WTC11 (cell line): ENCODE measurements around the gene FTCD. TPM values are rescaled to one million over a fixed set of nuclear protein-coding genes. Genes with fewer than 3 reads are reported as not detected.

ENCODE experiments used
- ATAC-seq: fragments of 200-7000 bp; cut with Tn5 transposase; 2 replicates; pipeline ENCODE4 v1.10.0; 2021; ENCODE audit warnings: mild to moderate bottlenecking, moderate library complexity
- CTCF ChIA-PET: fragments of 300-600 bp; sonication (Branson Sonifier 250); formaldehyde crosslinking; loops from one replicate; lab custom pipeline; 2021; ENCODE audit warnings: antibody characterized with exemption; lab: Charles Lee
- POLR2A ChIA-PET: fragments of 350-600 bp; sonication (Branson Sonifier 250); formaldehyde crosslinking; loops from one replicate; lab custom pipeline; 2021; ENCODE audit warnings: antibody characterized with exemption; lab: Charles Lee
- DNase-seq: peaks from one replicate; pipeline ENCODE4 v3.0.0; 2021; ENCODE audit warnings: low spot score
- H3K27ac Mint-ChIP-seq: 2 replicates; pipeline ENCODE4 v1.8.0; 2021; ENCODE audit warnings: mixed read lengths
- H3K27me3 Mint-ChIP-seq: 2 replicates; pipeline ENCODE4 v1.8.0; 2021; ENCODE audit warnings: low read depth, mild to moderate bottlenecking, moderate library complexity, mixed read lengths
- H3K36me3 Mint-ChIP-seq: 2 replicates; pipeline ENCODE4 v1.8.0; 2021; ENCODE audit warnings: mixed read lengths
- H3K4me1 Mint-ChIP-seq: 2 replicates; pipeline ENCODE4 v1.8.0; 2022; ENCODE audit warnings: mixed read lengths
- H3K4me3 Mint-ChIP-seq: 2 replicates; pipeline ENCODE4 v1.8.0; 2021; ENCODE audit warnings: mild to moderate bottlenecking, moderate library complexity, mixed read lengths
- H3K9me3 Mint-ChIP-seq: 2 replicates; pipeline ENCODE4 v1.8.0; 2021; ENCODE audit warnings: mixed read lengths
- AFF4 ChIP-seq: sonication (generic); formaldehyde crosslinking; IDR thresholded peaks from 2 replicates; pipeline ENCODE4 v1.8.1; 2023; ENCODE audit warnings: mild to moderate bottlenecking, missing genetic modification reagents, borderline replicate concordance
- E2F1 ChIP-seq: sonication (generic); formaldehyde crosslinking; IDR thresholded peaks from 2 replicates; pipeline ENCODE4 v1.8.0; 2022; ENCODE audit warnings: mild to moderate bottlenecking, missing genetic modification reagents
- ERG ChIP-seq: fragments of 250-450 bp; sonication (Bioruptor Pico); IDR thresholded peaks from 2 replicates; pipeline ENCODE4 v1.8.0; 2021; ENCODE audit warnings: mild to moderate bottlenecking
- ETV6 ChIP-seq: sonication (generic); formaldehyde crosslinking; IDR thresholded peaks from 2 replicates; pipeline ENCODE4 v1.8.1; 2022; ENCODE audit warnings: mild to moderate bottlenecking, missing genetic modification reagents
- FOXK1 ChIP-seq: sonication (generic); formaldehyde crosslinking; IDR thresholded peaks from 2 replicates; pipeline ENCODE4 v1.8.0; 2022; ENCODE audit warnings: mild to moderate bottlenecking, moderate library complexity, missing genetic modification reagents
- FOXP1 ChIP-seq: sonication (generic); formaldehyde crosslinking; IDR thresholded peaks from 2 replicates; pipeline ENCODE4 v1.8.0; 2022; ENCODE audit warnings: missing genetic modification reagents, mild to moderate bottlenecking, moderate library complexity, borderline replicate concordance
- MAX ChIP-seq: sonication (generic); formaldehyde crosslinking; IDR thresholded peaks from 2 replicates; pipeline ENCODE4 v1.8.0; 2022; ENCODE audit warnings: mild to moderate bottlenecking, missing genetic modification reagents
- OVOL2 ChIP-seq: fragments of 250-450 bp; sonication (Bioruptor Pico); IDR thresholded peaks from 2 replicates; pipeline ENCODE4 v1.9.0; 2021; ENCODE audit warnings: mild to moderate bottlenecking, borderline replicate concordance
- SP1 ChIP-seq: sonication (generic); formaldehyde crosslinking; conservative IDR thresholded peaks from 2 replicates; pipeline ENCODE4 v1.8.1; 2022; ENCODE audit warnings: missing genetic modification reagents
- TEAD1 ChIP-seq: sonication (generic); formaldehyde crosslinking; IDR thresholded peaks from 2 replicates; pipeline ENCODE4 v1.8.0; 2022; ENCODE audit warnings: mild to moderate bottlenecking, missing genetic modification reagents
- USF1 ChIP-seq: sonication (generic); formaldehyde crosslinking; IDR thresholded peaks from 2 replicates; pipeline ENCODE4 v1.8.0; 2022; ENCODE audit warnings: mild to moderate bottlenecking, missing genetic modification reagents
- ZBTB43 ChIP-seq: sonication (generic); formaldehyde crosslinking; IDR thresholded peaks from 2 replicates; pipeline ENCODE4 v1.8.1; 2023; ENCODE audit warnings: mild to moderate bottlenecking, missing genetic modification reagents
- ZNF281 ChIP-seq: sonication (generic); formaldehyde crosslinking; IDR thresholded peaks from 2 replicates; pipeline ENCODE4 v1.8.0; 2023; ENCODE audit warnings: mild to moderate bottlenecking, missing genetic modification reagents
- ZNF416 ChIP-seq: fragments of 250-450 bp; sonication (Bioruptor Pico); IDR thresholded peaks from 2 replicates; pipeline ENCODE4 v1.9.0; 2021; ENCODE audit warnings: mild to moderate bottlenecking, inconsistent platforms
- ZNF512 ChIP-seq: sonication (generic); formaldehyde crosslinking; IDR thresholded peaks from 2 replicates; pipeline ENCODE4 v1.8.1; 2022; ENCODE audit warnings: missing genetic modification reagents, borderline replicate concordance
- ZNF671 ChIP-seq: fragments of 250-450 bp; sonication (Bioruptor Pico); IDR thresholded peaks from 2 replicates; pipeline ENCODE4 v1.8.0; 2021; ENCODE audit warnings: mild to moderate bottlenecking
- total RNA-seq: library from RNA; stranded (reverse); gene quantifications from 3 replicates; pipeline ENCODE4 v1.2.3, GENCODE V29; 2021

FTCD gene
- total RNA-seq, 1 experiment from 2014 or later, result 6.1 TPM

GRCh38 chr21:46136739-46137349 lies 18.5 kb downstream of the FTCD start:
- ATAC-seq (no peak), DNase-seq (no peak)
- CTCF ChIA-PET, result interaction anchor here (1.4 kb wide), 1 partner anchor 16 kb away, joined by 6 read pairs; no protein-coding TSS in a partner anchor
- POLR2A ChIA-PET, result no interaction called here
- H3K27me3 Mint-ChIP-seq, result no peaks in the 10 kb centered on the region
- H3K27ac Mint-ChIP-seq, result no peak overlapping the region
- H3K9me3 Mint-ChIP-seq, result no peaks in the 10 kb centered on the region
- no peak overlapping the region for H3K4me3 Mint-ChIP-seq
- TF ChIP-seq ZNF416 (CRISPR knock-in tag), result no peak
- no peak for TF ChIP-seq ERG
- TF ChIP-seq ZNF512 (CRISPR knock-in tag), result no peak
- TF ChIP-seq MAX (CRISPR knock-in tag), result no peak
- no peak for TF ChIP-seq USF1 (CRISPR knock-in tag)
- no peak for TF ChIP-seq FOXK1
- TF ChIP-seq ZBTB43 (CRISPR knock-in tag), result no peak
- no peak for TF ChIP-seq OVOL2 (CRISPR knock-in tag)
- TF ChIP-seq FOXP1 (CRISPR knock-in tag), result no peak
- TF ChIP-seq TEAD1 (CRISPR knock-in tag), result no peak
- H3K36me3 Mint-ChIP-seq, result peaks cover 2% of the 10 kb centered on the region; the same call in 1 of the 2 replicates
- H3K4me1 Mint-ChIP-seq, result peaks cover 5% of the 10 kb centered on the region; the same call in 1 of the 2 replicates

- no peaks in the 10 kb centered on the region for H3K9me3 Mint-ChIP-seq
- POLR2A ChIA-PET, result no interaction called here
- H3K4me1 Mint-ChIP-seq, result peaks cover 5% of the 10 kb centered on the region; the same call in 1 of the 2 replicates
- DNase-seq (no peak), ATAC-seq (no peak)
- no peak overlapping the region for H3K4me3 Mint-ChIP-seq
- peak overlapping the region; percentile 11; the same call in 1 of the 2 replicates for H3K27ac Mint-ChIP-seq
- H3K27me3 Mint-ChIP-seq, result no peaks in the 10 kb centered on the region
- CTCF ChIA-PET, result interaction anchor here (1.4 kb wide), 1 partner anchor 17 kb away, joined by 6 read pairs; no protein-coding TSS in a partner anchor
- no peaks in the 10 kb centered on the region for H3K36me3 Mint-ChIP-seq
- TF ChIP-seq ZNF671 (no peak), ETV6 (CRISPR knock-in tag) (no peak), ZBTB43 (CRISPR knock-in tag) (no peak), AFF4 (CRISPR knock-in tag) (no peak), E2F1 (CRISPR knock-in tag) (no peak), ERG (no peak), FOXK1 (no peak), ZNF281 (no peak), SP1 (CRISPR knock-in tag) (no peak)
These were observed 19.5 kb downstream of the FTCD start for GRCh38 chr21:46135782-46136395.
